Activated CD8-positive, alpha-beta memory T cell treated with anti-CD3 and anti-CD28 coated beads for 48 hours (primary cell): ENCODE measurements around the gene LAMA2.

Experiments
- DNase-seq, 3 experiments: peaks; one replicate each; pipeline ENCODE4 v3.0.0-alpha.2; 2020; ENCODE audit warnings: low read depth in 2 of 3, low spot score in 2 of 3

Gene LAMA2

GRCh38 chr6:129565811-129566210, 682.9 kb downstream of the LAMA2 start:
- no peak for DNase-seq
